DMS114 treated with DMSO at 0.1 percent for 48 hours (cell line): ENCODE measurements around the gene LAMA2.

Source experiments
- DNase-seq: peaks from one replicate; lab custom pipeline; 2025; ENCODE audit not compliant: unreplicated experiment; lab: John Stamatoyannopoulos, UW

LAMA2 gene

GRCh38 chr6:128899341-128900050 is 16.6 kb downstream of the LAMA2 start:
- DNase-seq = no peak

- no peak for DNase-seq
Observed at GRCh38 chr6:128903715-128904114, 20.8 kb downstream of the LAMA2 start.

GRCh38 chr6:128914051-128914450 is 31.1 kb downstream of the LAMA2 start:
- DNase-seq = no peak

GRCh38 chr6:128918886-128919285 is 35.9 kb downstream of the LAMA2 start:
- DNase-seq = no peak

GRCh38 chr6:128919412-128920180 is 36.7 kb downstream of the LAMA2 start:
- DNase-seq = no peak

GRCh38 chr6:128925765-128926164 is 42.8 kb downstream of the LAMA2 start:
- DNase-seq = no peak

- DNase-seq = no peak
Observed at GRCh38 chr6:128929869-128930268, 46.9 kb downstream of the LAMA2 start.

- DNase-seq = no peak
Observed at GRCh38 chr6:128930321-128930720, 47.4 kb downstream of the LAMA2 start.

- DNase-seq = no peak
Observed at GRCh38 chr6:128932061-128932460, 49.1 kb downstream of the LAMA2 start.

- DNase-seq = no peak
Observed at GRCh38 chr6:128950864-128951263, 67.9 kb downstream of the LAMA2 start.

GRCh38 chr6:128952902-128953301 is 70.0 kb downstream of the LAMA2 start:
- no peak for DNase-seq

GRCh38 chr6:128954308-128955043 is 71.5 kb downstream of the LAMA2 start:
- no peak for DNase-seq

- no peak for DNase-seq
Observed at GRCh38 chr6:128963561-128963960, 80.6 kb downstream of the LAMA2 start.

- DNase-seq = no peak
Observed at GRCh38 chr6:128964233-128964755, 81.4 kb downstream of the LAMA2 start.

- DNase-seq = no peak
Observed at GRCh38 chr6:128964771-128965170, 81.8 kb downstream of the LAMA2 start.

- DNase-seq = no peak
Observed at GRCh38 chr6:128966934-128967333, 84.0 kb downstream of the LAMA2 start.

GRCh38 chr6:128979071-128979470 is 96.1 kb downstream of the LAMA2 start:
- no peak for DNase-seq

GRCh38 chr6:128981716-128982115 is 98.8 kb downstream of the LAMA2 start:
- no peak for DNase-seq

- no peak for DNase-seq
Observed at GRCh38 chr6:128990360-128990759, 107.4 kb downstream of the LAMA2 start.

GRCh38 chr6:128990915-128991314 is 108.0 kb downstream of the LAMA2 start:
- no peak for DNase-seq

- no peak for DNase-seq
Observed at GRCh38 chr6:128993166-128993565, 110.2 kb downstream of the LAMA2 start.

GRCh38 chr6:128997880-128998279 is 114.9 kb downstream of the LAMA2 start:
- no peak for DNase-seq
